Measurements from ENCODE around the gene KCNMB2. TPM values are rescaled to one million over a fixed set of nuclear protein-coding genes. Genes with fewer than 3 reads are reported as not detected.

KCNMB2 gene
- total RNA-seq, 1 experiment from 2014 or later = not detected

DNA sequence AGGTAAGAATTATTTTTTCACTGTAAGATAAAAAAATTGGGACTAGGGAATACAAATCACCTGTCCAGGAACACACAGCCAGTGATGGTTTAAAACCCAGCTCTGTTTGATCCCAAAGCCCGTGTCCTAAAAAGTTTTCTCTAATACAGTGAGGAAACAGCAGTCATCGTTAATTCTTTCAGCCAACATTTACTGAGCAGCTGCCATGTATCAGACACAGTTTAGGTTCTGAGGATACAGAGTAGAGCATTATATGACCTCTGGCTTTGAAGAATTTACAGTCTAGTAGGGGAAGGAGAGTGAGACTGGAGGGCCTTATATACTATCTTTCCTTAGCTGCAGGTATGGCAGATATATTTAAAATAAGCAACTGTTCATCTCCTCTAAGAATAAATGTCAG lies 82.7 kb downstream of the KCNMB2 start:
- Histone ChIP-seq H3K27ac (no peak overlapping the region), H3K4me1 (replicated peaks) (no peaks in the 10 kb centered on the region), H3K4me3 (no peak overlapping the region), H3K36me3 (no peaks in the 10 kb centered on the region), H3K27me3 (replicated peaks) (no peaks in the 10 kb centered on the region), H3K9me3 (replicated peaks) (no peaks in the 10 kb centered on the region)
- DNase-seq (ENCODE audit: low read depth in 1 of 2, low spot score in 2 of 2) = no peak

DNA sequence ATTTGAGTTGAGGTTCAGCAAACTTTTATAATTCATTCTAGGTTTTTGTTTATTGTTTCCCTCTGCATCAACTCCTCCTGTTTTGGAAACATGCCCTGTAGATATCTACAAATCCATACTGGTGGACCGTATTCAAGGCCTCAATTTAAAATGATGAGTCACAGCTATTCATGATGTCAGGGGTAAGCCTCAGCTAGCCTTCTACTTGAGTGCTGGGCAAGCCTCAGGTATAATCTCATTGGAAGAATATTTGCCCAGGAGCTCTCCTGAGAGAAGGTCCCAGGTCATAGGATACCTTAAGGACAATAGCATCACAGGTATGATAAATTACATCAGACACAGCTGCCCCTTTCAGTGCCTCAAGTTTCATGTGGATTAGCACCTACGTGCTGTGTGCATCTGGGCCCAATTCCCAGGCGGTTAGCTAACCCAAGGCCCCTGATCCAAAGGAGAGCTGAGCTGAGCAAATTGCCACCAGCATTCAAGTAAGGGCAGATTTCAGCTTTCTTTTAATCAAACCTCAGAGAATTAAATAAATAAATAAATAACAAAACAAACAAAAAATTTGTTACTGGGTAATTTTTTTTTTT lies 87.5 kb downstream of the KCNMB2 start:
- H3K27ac ChIP-seq = no peak overlapping the region
- H3K4me1 ChIP-seq (replicated peaks) = no peaks in the 10 kb centered on the region
- no peaks in the 10 kb centered on the region for H3K36me3 ChIP-seq
- H3K27me3 ChIP-seq (replicated peaks) = no peaks in the 10 kb centered on the region
- no peak for DNase-seq (ENCODE audit: low read depth in 1 of 2, low spot score in 2 of 2)
- no peaks in the 10 kb centered on the region for H3K9me3 ChIP-seq (replicated peaks)
- no peak overlapping the region for H3K4me3 ChIP-seq

GRCh38 chr3:178624276-178624675 lies 88.0 kb downstream of the KCNMB2 start:
- Histone ChIP-seq H3K9me3 (replicated peaks) (no peaks in the 10 kb centered on the region), H3K4me3 (no peak overlapping the region), H3K4me1 (replicated peaks) (no peaks in the 10 kb centered on the region), H3K27ac (no peak overlapping the region), H3K36me3 (no peaks in the 10 kb centered on the region), H3K27me3 (replicated peaks) (no peaks in the 10 kb centered on the region)
- no peak for DNase-seq (ENCODE audit: low read depth in 1 of 2, low spot score in 2 of 2)

DNA sequence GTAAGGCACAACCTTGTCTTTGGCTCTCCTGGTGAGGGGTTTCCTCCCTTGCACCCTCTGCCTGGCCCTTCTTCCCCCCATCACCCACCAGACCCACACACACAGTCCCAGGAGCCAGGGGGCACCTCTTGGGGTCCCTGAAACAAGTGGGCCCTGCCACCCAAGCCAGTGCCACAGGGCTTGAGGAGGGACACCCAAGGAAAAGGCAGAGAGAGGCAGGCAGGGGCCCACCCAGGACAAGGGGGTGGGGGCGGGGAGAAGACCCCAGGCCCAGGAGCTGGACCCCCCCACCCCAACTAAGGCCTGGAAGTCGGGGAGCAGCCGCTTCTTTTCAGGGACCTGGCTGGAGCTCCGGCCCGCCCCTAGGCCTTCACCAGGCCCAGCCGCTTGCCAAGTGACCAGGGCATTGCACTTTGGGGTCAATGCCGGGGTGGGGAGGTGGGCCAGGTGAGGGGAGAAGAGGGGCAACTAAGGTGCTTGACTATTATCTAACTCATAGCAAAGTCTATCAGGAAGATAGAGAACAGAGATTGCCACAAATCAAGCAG lies 88.9 kb downstream of the KCNMB2 start:
- H3K9me3 ChIP-seq (replicated peaks) = no peaks in the 10 kb centered on the region
- no peak overlapping the region for H3K27ac ChIP-seq
- H3K36me3 ChIP-seq = no peaks in the 10 kb centered on the region
- no peaks in the 10 kb centered on the region for H3K27me3 ChIP-seq (replicated peaks)
- no peak overlapping the region for H3K4me3 ChIP-seq
- DNase-seq (ENCODE audit: low read depth in 1 of 2, low spot score in 2 of 2) = no peak
- H3K4me1 ChIP-seq (replicated peaks) = no peaks in the 10 kb centered on the region

GRCh38 chr3:178628037-178628436 lies 91.8 kb downstream of the KCNMB2 start:
- no peak overlapping the region for H3K4me3 ChIP-seq
- no peaks in the 10 kb centered on the region for H3K36me3 ChIP-seq
- H3K4me1 ChIP-seq (replicated peaks) = no peaks in the 10 kb centered on the region
- H3K27ac ChIP-seq = no peak overlapping the region
- H3K27me3 ChIP-seq (replicated peaks) = no peaks in the 10 kb centered on the region
- DNase-seq (ENCODE audit: low read depth in 1 of 2, low spot score in 2 of 2) = no peak
- H3K9me3 ChIP-seq (replicated peaks) = no peaks in the 10 kb centered on the region

DNA sequence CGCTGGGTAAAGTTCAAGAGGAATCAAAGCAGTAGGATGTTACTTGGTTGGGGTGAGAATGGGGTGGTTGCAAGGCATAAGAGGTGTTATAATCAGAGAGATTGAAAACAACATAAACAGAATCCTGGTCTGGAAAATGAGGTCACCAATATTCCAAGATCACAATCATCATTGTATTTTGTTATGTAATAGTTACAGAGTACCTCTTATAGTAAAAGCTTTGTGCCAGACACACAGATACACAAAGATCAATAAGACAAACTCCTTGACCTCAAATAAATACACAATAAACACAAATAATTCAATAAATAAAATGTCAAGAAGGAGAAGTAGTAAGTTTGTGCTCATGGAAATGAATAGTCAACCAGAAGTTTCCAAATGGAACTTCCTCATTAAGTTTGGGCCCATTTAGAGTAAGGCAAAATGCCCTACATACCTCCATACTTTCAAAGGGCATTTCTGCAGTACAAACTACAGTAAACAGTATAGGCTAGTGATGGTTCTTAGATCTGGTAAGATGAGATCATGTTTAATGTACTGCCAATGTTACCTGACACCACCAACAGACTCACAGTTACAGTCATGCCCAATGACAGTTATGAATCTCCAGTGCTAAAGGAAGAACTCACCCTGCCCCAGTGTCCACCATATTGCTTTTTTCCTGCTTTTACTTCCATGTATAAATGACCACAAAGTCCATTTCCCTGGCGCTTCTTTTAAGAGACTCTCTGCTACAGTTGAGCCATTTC lies 93.4 kb downstream of the KCNMB2 start:
- DNase-seq (ENCODE audit: low read depth in 1 of 2, low spot score in 2 of 2) = no peak
- Histone ChIP-seq H3K36me3 (no peaks in the 10 kb centered on the region), H3K9me3 (replicated peaks) (no peaks in the 10 kb centered on the region), H3K27ac (no peak overlapping the region), H3K4me3 (no peak overlapping the region), H3K27me3 (replicated peaks) (no peaks in the 10 kb centered on the region), H3K4me1 (replicated peaks) (no peaks in the 10 kb centered on the region)

GRCh38 chr3:178631950-178632349 lies 95.7 kb downstream of the KCNMB2 start:
- no peaks in the 10 kb centered on the region for H3K36me3 ChIP-seq
- no peak overlapping the region for H3K27ac ChIP-seq
- DNase-seq (ENCODE audit: low read depth in 1 of 2, low spot score in 2 of 2) = no peak
- no peaks in the 10 kb centered on the region for H3K27me3 ChIP-seq (replicated peaks)
- H3K4me1 ChIP-seq (replicated peaks) = no peaks in the 10 kb centered on the region
- H3K4me3 ChIP-seq = no peak overlapping the region
- no peaks in the 10 kb centered on the region for H3K9me3 ChIP-seq (replicated peaks)

DNA sequence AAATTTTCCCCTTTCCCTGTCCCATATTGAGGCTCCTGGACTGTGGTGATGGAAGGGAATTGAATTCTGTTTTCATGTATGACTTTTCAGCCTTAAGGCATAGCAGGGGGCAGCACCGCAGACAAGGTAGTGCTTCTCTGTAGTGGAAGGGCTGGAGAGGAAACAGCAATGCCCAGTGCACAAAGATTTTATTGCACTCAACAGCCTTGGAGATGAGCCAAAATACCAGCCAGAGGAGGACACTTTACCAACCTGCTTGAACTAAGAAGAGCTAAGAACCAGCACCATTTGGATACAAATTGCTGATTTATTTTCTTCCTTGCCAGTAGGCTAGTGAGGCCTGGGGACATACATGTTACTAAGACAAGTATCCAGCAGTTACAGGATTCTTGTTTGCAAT lies 98.7 kb downstream of the KCNMB2 start:
- no peak for DNase-seq (ENCODE audit: low read depth in 1 of 2, low spot score in 2 of 2)
- Histone ChIP-seq H3K36me3 (no peaks in the 10 kb centered on the region), H3K4me1 (replicated peaks) (no peaks in the 10 kb centered on the region), H3K27ac (no peak overlapping the region), H3K4me3 (no peak overlapping the region), H3K9me3 (replicated peaks) (no peaks in the 10 kb centered on the region), H3K27me3 (replicated peaks) (no peaks in the 10 kb centered on the region)

- Histone ChIP-seq H3K4me3 (no peak overlapping the region), H3K9me3 (replicated peaks) (no peaks in the 10 kb centered on the region), H3K27ac (no peak overlapping the region), H3K27me3 (replicated peaks) (no peaks in the 10 kb centered on the region), H3K4me1 (replicated peaks) (no peaks in the 10 kb centered on the region), H3K36me3 (no peaks in the 10 kb centered on the region)
- no peak for DNase-seq (ENCODE audit: low read depth in 1 of 2, low spot score in 2 of 2)
These were observed 101.6 kb downstream of the KCNMB2 start for GRCh38 chr3:178637802-178638201.

DNA sequence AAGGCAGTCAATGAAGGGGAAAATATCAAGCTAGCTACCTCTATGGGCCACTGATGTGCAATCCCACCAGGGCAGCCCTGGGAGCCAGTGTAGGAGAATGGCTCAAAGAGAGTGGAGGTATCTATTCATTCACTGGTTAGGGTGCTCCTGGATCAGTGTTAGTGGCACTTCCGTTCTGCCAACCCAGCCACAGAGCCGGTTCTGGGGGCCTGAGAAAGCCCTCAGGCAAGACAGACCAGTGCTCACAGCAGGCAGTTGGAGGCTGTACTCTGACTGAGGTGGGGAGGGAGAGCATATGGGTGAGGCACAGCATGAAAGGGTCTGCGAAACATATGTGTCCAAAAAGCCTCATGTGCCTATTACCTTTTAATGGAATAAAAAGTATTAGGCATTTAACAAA lies 109.3 kb downstream of the KCNMB2 start:
- DNase-seq (ENCODE audit: low read depth in 1 of 2, low spot score in 2 of 2) = no peak
- H3K4me3 ChIP-seq = no peak overlapping the region
- H3K4me1 ChIP-seq (replicated peaks) = no peaks in the 10 kb centered on the region
- H3K27me3 ChIP-seq (replicated peaks) = no peaks in the 10 kb centered on the region
- no peaks in the 10 kb centered on the region for H3K36me3 ChIP-seq
- no peak overlapping the region for H3K27ac ChIP-seq
- H3K9me3 ChIP-seq (replicated peaks) = no peaks in the 10 kb centered on the region

- Histone ChIP-seq H3K4me3 (no peak overlapping the region), H3K36me3 (no peaks in the 10 kb centered on the region), H3K9me3 (replicated peaks) (no peaks in the 10 kb centered on the region), H3K27ac (no peak overlapping the region), H3K27me3 (replicated peaks) (no peaks in the 10 kb centered on the region), H3K4me1 (replicated peaks) (no peaks in the 10 kb centered on the region)
- DNase-seq (ENCODE audit: low read depth in 1 of 2, low spot score in 2 of 2) = no peak
These were observed 110.1 kb downstream of the KCNMB2 start for GRCh38 chr3:178646186-178646862.

DNA sequence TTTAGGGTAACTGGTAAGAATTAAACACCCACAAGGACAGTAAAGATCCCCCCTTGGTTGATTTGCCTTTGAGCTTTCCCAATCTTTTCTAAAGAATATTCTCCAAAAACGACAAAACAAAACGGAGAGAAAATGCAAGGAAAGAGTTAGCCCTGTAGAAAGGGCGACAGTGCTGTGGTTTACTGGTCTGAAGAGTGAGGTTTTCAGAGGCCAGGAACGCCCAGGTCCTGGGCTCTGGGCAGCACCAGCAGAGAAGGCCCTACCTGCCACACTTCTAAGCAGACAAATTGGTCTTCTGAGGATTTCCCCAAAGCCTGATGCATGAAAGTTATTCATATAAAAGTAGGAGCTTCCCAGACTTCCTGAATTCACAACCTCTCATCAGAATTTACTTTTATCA lies 119.3 kb downstream of the KCNMB2 start:
- H3K4me3 ChIP-seq = no peak overlapping the region
- H3K36me3 ChIP-seq = no peaks in the 10 kb centered on the region
- H3K27ac ChIP-seq = no peak overlapping the region
- H3K27me3 ChIP-seq (replicated peaks) = no peaks in the 10 kb centered on the region
- DNase-seq (ENCODE audit: low read depth in 1 of 2, low spot score in 2 of 2) = no peak
- no peaks in the 10 kb centered on the region for H3K9me3 ChIP-seq (replicated peaks)
- H3K4me1 ChIP-seq (replicated peaks) = no peaks in the 10 kb centered on the region

DNA sequence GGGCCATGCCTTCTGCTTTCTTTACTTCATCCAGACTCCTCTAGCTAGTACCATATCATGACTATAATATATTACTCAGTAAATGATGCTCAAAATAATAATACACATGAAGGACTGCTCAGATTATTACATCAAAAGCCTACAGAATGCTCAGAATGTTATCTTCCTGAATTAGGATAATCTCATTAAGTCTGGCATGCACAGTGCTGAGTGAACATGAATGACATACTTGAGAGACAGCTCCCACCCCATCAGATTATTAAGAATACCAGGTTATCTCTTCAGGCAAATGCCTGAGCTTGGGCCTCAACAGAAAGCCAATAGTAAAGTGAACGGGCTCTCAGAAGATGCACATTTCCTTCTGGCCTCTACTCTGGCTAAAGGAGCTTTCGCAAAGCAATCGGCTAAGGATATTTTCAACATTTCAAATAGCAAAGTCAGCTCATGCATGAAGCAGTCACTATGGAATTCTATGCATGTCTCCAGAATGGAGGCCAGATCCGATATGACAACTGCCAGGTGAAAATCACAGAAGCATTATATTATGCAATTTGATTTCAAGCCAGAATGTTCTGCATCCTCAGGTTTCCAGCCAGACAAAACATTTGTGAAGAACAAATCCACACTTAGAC lies 122.6 kb downstream of the KCNMB2 start:
- Histone ChIP-seq H3K27me3 (replicated peaks) (no peaks in the 10 kb centered on the region), H3K4me1 (replicated peaks) (no peaks in the 10 kb centered on the region)

More for the DNA sequence above, 122.6 kb downstream of the KCNMB2 start:
- no peaks in the 10 kb centered on the region for H3K36me3 ChIP-seq
- H3K4me3 ChIP-seq = no peak overlapping the region
- H3K27ac ChIP-seq = no peak overlapping the region
- H3K9me3 ChIP-seq (replicated peaks) = no peaks in the 10 kb centered on the region
- DNase-seq (ENCODE audit: low read depth in 1 of 2, low spot score in 2 of 2) = no peak
